Subcutaneous adipose tissue (tissue), 4 donors: Measurements from ENCODE around the gene MTOR. TPM values are rescaled to one million over a fixed set of nuclear protein-coding genes. Genes with fewer than 3 reads are reported as not detected.

Experiments used
- total RNA-seq, 4 donors: library from RNA; depleted of rRNA; stranded (reverse); fragments of >200 nt; gene quantifications; one replicate each; pipeline ENCODE4 v1.1.0, GENCODE V29; 2016
- TF ChIP-seq, protein P1 (sequence below): fragments of 450-650 bp; IDR thresholded peaks from one replicate; pipeline ENCODE4 v1.5.1; 2016; ENCODE audit warnings: low read depth, mild to moderate bottlenecking, control low read depth, antibody characterized with exemption, moderate library complexity

Gene MTOR
- total RNA-seq, 4 donors from 2014 or later: 36.2 to 54.1 (median 40.1) TPM

DNA sequence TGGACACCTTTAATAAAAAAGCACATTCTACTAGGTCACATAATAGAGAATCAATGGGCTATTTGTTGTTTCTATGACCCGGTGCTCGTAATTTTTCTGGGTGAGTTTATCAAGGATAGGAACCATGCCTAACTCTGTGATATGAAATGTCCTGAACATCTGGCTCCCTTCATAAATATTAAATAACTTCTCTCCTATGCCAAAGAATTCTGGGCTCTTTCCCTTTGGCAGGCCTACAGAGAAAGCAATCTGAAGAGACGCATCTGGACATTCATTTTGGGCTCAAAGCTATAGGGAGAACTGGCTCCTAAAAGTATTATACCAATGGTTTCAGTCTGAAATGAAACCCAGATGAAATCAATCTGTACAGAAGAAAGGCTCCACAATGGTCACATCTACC lies 112.0 kb downstream of the MTOR start:
- TF ChIP-seq, protein P1, sequence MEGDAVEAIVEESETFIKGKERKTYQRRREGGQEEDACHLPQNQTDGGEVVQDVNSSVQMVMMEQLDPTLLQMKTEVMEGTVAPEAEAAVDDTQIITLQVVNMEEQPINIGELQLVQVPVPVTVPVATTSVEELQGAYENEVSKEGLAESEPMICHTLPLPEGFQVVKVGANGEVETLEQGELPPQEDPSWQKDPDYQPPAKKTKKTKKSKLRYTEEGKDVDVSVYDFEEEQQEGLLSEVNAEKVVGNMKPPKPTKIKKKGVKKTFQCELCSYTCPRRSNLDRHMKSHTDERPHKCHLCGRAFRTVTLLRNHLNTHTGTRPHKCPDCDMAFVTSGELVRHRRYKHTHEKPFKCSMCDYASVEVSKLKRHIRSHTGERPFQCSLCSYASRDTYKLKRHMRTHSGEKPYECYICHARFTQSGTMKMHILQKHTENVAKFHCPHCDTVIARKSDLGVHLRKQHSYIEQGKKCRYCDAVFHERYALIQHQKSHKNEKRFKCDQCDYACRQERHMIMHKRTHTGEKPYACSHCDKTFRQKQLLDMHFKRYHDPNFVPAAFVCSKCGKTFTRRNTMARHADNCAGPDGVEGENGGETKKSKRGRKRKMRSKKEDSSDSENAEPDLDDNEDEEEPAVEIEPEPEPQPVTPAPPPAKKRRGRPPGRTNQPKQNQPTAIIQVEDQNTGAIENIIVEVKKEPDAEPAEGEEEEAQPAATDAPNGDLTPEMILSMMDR: no peak

DNA sequence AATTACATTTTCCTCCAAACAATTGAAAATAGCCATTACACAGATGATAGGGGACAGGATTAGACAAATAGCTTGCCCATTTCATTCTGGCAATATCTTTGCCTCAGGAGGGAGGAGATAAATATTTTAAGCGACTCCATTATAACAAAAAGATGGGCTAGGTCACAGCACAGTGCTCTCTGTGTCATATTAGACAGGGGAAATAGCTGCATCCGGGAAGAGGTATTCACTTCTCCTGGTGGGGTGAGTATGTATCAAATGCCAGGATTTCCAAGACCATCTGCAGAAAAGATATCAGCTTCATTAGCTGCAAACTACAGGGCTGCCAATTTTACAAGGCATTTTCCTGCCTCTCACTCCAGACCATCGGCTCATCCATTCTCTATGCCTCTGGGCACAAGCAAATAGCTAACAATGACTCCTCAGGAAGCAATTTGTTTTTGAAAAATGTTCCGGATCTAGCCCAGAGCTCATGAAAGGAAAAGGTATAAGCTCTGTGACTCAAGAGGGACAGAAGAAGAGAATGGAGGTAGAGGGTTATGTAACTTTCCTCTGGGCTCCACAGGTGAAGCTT lies 115.1 kb downstream of the MTOR start:
- TF ChIP-seq, protein P1: no peak

DNA sequence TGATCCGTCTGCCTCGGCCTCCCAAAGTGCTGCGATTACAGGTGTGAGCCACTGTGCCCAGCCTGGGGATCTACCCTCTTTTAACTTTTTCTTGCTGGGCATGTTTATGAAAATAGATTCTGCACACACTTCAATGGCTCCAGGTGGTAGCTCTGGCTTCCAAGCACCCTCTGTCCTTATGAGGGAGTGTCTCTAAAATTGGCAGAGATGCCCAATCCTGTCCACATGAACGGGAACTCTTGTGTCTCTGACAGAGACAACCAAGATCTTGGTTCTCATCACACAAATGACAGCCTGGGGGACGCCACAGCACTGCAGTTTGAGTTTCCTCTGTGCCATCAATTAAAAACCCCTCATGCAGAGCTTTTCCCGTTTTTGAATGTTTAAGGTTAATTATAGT lies 116.6 kb downstream of the MTOR start:
- TF ChIP-seq, protein P1: no peak

DNA sequence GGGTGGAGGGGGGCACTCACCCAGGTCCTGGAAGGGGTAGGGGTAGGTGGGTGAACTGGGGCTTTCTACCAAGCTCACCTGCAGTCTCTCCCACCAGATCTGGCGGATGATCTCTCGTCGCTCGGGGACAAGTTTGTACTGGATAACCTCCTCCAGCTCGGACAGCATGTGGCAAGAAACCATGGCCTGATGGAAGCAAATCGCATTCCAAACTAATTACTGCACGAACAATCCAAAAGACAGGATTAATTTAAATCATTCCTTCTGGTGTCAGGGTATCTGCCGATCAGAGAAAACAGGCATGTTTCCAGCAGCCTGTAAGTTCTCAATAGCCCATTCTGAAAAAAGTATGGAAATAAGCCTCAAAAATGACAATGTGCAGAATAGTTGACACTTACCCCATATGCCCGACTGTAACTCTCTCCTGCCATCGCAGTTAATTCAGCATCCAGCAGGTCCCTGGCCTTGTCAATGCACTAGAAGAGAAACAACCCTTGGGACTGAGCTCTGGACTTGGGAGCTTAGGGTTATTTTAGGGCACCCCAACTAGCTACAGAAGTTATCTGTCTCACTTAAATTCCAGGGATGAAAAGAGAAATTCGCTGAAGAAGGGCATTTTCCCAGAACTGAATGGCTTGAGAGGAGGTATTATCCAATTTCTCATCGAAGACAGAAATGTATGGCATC lies 117.6 kb downstream of the MTOR start:
- TF ChIP-seq, protein P1: no peak

DNA sequence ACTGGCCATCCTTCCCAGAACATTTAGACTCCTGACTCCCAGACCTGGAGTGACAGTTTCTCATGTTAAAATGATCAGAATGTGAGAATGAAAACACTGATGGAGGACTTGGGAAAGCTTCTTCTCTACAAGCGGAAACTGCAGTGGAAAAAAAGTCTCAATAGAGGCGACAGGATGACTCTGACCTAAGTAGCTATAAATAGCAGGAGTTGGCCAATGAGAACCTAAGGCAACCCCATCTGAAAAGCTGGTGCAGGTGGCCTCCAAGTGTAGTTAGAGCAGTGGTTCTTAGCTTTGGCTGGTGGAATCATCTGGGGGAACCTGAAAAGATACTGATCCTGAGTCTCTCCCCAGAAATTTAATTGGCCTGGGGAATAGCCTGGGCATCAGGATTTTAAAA lies 118.4 kb downstream of the MTOR start:
- TF ChIP-seq, protein P1: no peak

DNA sequence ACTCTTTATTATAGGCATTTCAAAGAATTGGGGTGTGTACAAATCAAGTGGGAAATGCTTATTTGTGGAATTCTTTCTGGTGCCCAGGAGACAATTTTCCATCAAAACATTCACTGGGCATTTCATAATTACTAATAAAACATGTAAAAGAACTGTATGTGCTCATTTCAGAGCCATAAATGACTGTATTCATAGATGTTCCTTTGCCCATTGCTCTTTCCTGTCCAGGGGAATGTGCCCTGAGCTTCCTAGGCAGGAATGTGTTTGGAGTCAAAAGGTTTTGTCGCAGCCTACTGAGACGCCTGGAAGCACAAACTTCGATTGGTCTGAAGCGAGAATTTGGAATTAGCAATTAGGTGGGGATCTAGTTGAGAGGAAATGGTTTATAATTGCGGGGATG lies 119.0 kb downstream of the MTOR start:
- TF ChIP-seq, protein P1: no peak

DNA sequence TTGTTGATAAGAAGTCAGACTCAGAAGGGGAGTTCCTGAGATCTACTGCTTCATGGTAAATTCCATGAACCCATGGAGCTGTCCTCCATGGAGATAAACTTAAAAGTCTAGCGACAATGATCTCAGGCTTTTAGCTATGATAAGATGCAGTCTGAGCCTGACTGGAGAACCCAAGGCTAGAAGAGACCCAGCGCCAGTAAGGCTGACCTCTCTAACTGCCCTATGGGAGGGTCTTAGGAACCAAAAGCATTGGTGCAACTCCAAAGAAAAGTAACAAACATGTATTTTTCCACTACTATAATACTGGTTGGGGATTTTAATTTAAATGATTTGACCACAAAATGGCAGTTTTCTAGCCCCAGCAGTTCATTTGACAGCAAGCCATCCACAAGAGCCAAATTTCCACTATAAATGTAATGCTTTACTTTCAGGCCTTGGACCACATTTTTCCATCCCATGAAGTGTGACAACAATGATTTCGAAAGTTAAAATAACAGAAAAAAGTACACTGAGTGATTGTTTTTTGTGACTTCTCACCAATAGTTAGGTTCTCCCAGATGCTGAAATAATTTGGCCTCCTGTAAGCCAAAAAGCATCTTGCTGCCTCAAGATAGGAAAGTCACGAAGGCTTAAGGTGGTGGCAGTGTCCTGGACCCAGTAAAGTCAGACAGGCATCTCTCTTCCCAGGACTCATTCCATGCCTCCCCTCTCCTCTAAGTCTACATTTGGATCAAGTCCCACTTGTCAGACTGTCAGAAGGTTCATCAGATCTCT lies 119.5 kb downstream of the MTOR start:
- TF ChIP-seq, protein P1: no peak
